PC-3 (cell line): ENCODE results near the gene SH2D3C. TPM values are rescaled to one million over a fixed set of nuclear protein-coding genes. Genes with fewer than 3 reads are reported as not detected.

Source experiments
- ATAC-seq: fragments of 200-7000 bp; cut with Tn5 transposase; 2 replicates; pipeline ENCODE4 v1.9.1; 2020; ENCODE audit warnings: mild to moderate bottlenecking, moderate library complexity
- BruUV-seq: library from RNA; stranded (reverse); fragments of 400-500 nt; replicated peaks from 2 replicates; lab custom pipeline; 2021; lab: Mats Ljungman, UMichigan
- CTCF ChIA-PET: fragments of 300-600 bp; sonication (Branson Sonifier 250); formaldehyde crosslinking; loops from one replicate; lab custom pipeline; 2022; ENCODE audit warnings: antibody characterized with exemption; lab: Charles Lee
- POLR2A ChIA-PET: fragments of 300-600 bp; sonication (Branson Sonifier 250); formaldehyde crosslinking; loops from one replicate; lab custom pipeline; 2022; ENCODE audit warnings: antibody characterized with exemption; ENCODE audit not compliant: unreplicated experiment; lab: Charles Lee
- DNase-seq: peaks from one replicate; pipeline ENCODE4 v3.0.0-alpha.2; 2015
- H2AFZ ChIP-seq: fragments of 300-600 bp; sonication (generic); 2 replicates; pipeline ENCODE4 v1.6.0; 2016; ENCODE audit warnings: antibody characterized with exemption, low read length
- H3F3A ChIP-seq: fragments of 300-600 bp; sonication (generic); one replicate; pipeline ENCODE4 v1.6.0; 2017; ENCODE audit warnings: antibody characterized with exemption, low read length, control low read depth, mild to moderate bottlenecking; ENCODE audit not compliant: unreplicated experiment
- H3K27ac ChIP-seq: fragments of 300-600 bp; sonication (generic); 2 replicates; pipeline ENCODE4 v1.5.1; 2016; ENCODE audit warnings: mild to moderate bottlenecking, low read length
- H3K27me3 ChIP-seq: fragments of 300-600 bp; sonication (generic); 2 replicates; pipeline ENCODE4 v1.6.1; 2016; ENCODE audit warnings: low read length, mixed read lengths
- H3K36me3 ChIP-seq: fragments of 300-600 bp; sonication (generic); 2 replicates; pipeline ENCODE4 v1.6.1; 2016; ENCODE audit warnings: low read depth, mixed run types, low read length, mixed read lengths
- H3K4me1 ChIP-seq: fragments of 300-600 bp; sonication (generic); 2 replicates; pipeline ENCODE4 v1.5.1; 2016; ENCODE audit warnings: low read length; ENCODE audit not compliant: insufficient read depth
- H3K4me2 ChIP-seq: fragments of 300-600 bp; sonication (generic); 2 replicates; pipeline ENCODE4 v1.6.0; 2016; ENCODE audit warnings: low read length
- H3K4me3 ChIP-seq: fragments of 300-600 bp; sonication (generic); 2 replicates; pipeline ENCODE4 v1.5.1; 2016; ENCODE audit warnings: mild to moderate bottlenecking, low read length, mixed read lengths
- H3K79me2 ChIP-seq: fragments of 300-600 bp; sonication (generic); 2 replicates; pipeline ENCODE4 v1.6.1; 2017; ENCODE audit warnings: low read length, mixed read lengths
- H3K9ac ChIP-seq: fragments of 300-600 bp; sonication (generic); 2 replicates; pipeline ENCODE4 v1.6.0; 2016; ENCODE audit warnings: mild to moderate bottlenecking, low read length
- H3K9me2 ChIP-seq: fragments of 300-600 bp; sonication (generic); replicated peaks from 2 replicates; pipeline ENCODE4 v1.6.1; 2016; ENCODE audit warnings: mixed run types, low read length, mixed read lengths
- H3K9me3 ChIP-seq: fragments of 300-600 bp; sonication (generic); 2 replicates; pipeline ENCODE4 v1.6.1; 2016; ENCODE audit warnings: low read length, mixed read lengths
- H4K20me1 ChIP-seq: fragments of 300-600 bp; sonication (generic); 2 replicates; pipeline ENCODE4 v1.6.1; 2016; ENCODE audit warnings: low read length, mixed read lengths
- CTCF ChIP-seq: fragments of 300-600 bp; sonication (generic); conservative IDR thresholded peaks from 2 replicates; pipeline ENCODE4 v1.5.1; 2017; ENCODE audit warnings: antibody characterized with exemption, low read depth, mild to moderate bottlenecking, low read length
- EZH2 ChIP-seq: fragments of 300-600 bp; sonication (generic); IDR thresholded peaks from one replicate; pipeline ENCODE4 v1.6.1; 2017; ENCODE audit warnings: antibody characterized with exemption, mild to moderate bottlenecking, low read length; ENCODE audit not compliant: unreplicated experiment
- EZH2phosphoT487 ChIP-seq: fragments of 300-600 bp; sonication (generic); IDR thresholded peaks from 2 replicates; pipeline ENCODE4 v1.6.1; 2018; ENCODE audit warnings: mild to moderate bottlenecking, antibody characterized with exemption, low read length, borderline replicate concordance
- intact Hi-C: fragments of 100-400 bp; cut with micrococcal nuclease; formaldehyde crosslinking; loops from 2 replicates; pipeline ENCODE4 v1.9.0; 2023
- total RNA-seq: library from RNA; depleted of rRNA; stranded (reverse); fragments of >200 nt; gene quantifications from 2 replicates; pipeline ENCODE4 v1.2.3, GENCODE V29; 2014

SH2D3C gene
- total RNA-seq, 1 experiment from 2014 or later = 0.26 TPM

- no peaks in the 10 kb centered on the region for H3K36me3 ChIP-seq
- no TSS peak for BruUV-seq
- ChIA-PET CTCF (no interaction called here), POLR2A (no interaction called here)
- H2AFZ ChIP-seq = no peak overlapping the region
- H3K4me1 ChIP-seq = peaks cover 4% of the 10 kb centered on the region; the same call in 1 of the 2 replicates
- H3K9me3 ChIP-seq = no peaks in the 10 kb centered on the region
- no peak overlapping the region for H3K4me3 ChIP-seq
- no peaks in the 10 kb centered on the region for H3K79me2 ChIP-seq
- H3K4me2 ChIP-seq = no peak overlapping the region
- H3K9ac ChIP-seq = no peak overlapping the region
- H4K20me1 ChIP-seq = no peaks in the 10 kb centered on the region
- H3F3A ChIP-seq = no peaks in the 10 kb centered on the region
- ATAC-seq (no peak), DNase-seq (no peak)
- no peaks in the 10 kb centered on the region for H3K9me2 ChIP-seq
- H3K27ac ChIP-seq = no peak overlapping the region
- no peaks in the 10 kb centered on the region for H3K27me3 ChIP-seq
- TF ChIP-seq EZH2phosphoT487 = no peak
- TF ChIP-seq EZH2 = no peak
- TF ChIP-seq CTCF = no peak
- intact Hi-C loops = no loop called here
These were observed 4.5 kb downstream of the SH2D3C start for GRCh38 chr9:127773981-127774380.

DNA sequence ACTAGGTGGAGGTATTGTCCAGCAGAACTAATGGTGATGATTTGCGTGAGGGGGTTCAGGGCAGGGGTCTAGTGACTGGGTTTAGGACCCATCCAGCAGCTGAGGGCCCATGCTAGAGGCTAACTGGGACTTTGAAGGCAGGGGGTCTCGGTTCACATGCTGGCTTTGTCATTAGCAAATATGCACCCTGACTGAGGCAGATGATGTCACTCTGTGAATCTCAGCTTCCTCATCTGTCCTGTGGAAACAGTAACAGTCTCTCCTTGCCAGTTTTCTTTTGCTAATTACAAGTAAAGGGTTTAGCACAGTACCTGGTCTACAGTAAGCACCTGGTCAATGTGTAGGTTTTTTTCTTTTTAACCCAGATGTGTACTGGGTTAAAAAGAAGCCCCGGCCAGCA lies 5.2 kb downstream of the SH2D3C start:
- intact Hi-C loops = no loop called here
- no peak overlapping the region for H2AFZ ChIP-seq
- DNase-seq (no peak), ATAC-seq (no peak)
- no peaks in the 10 kb centered on the region for H3K79me2 ChIP-seq
- no TSS peak for BruUV-seq
- no peak overlapping the region for H3K9ac ChIP-seq
- H3F3A ChIP-seq = no peaks in the 10 kb centered on the region
- CTCF ChIA-PET = interaction anchor here (0.7 kb wide), 1 partner anchor 96 kb away, joined by 3 read pairs; no protein-coding TSS in a partner anchor
- H3K4me2 ChIP-seq = no peak overlapping the region
- H3K9me2 ChIP-seq = no peaks in the 10 kb centered on the region
- TF ChIP-seq EZH2 (no peak), EZH2phosphoT487 (no peak), CTCF (no peak)
- H3K9me3 ChIP-seq = no peaks in the 10 kb centered on the region
- peaks cover 4% of the 10 kb centered on the region; the same call in 1 of the 2 replicates for H3K4me1 ChIP-seq
- POLR2A ChIA-PET = no interaction called here
- no peaks in the 10 kb centered on the region for H3K27me3 ChIP-seq
- H4K20me1 ChIP-seq = no peaks in the 10 kb centered on the region
- H3K4me3 ChIP-seq = no peak overlapping the region
- H3K27ac ChIP-seq = no peak overlapping the region
- H3K36me3 ChIP-seq = no peaks in the 10 kb centered on the region

- Histone ChIP-seq H3K9me2 (no peaks in the 10 kb centered on the region), H3F3A (no peaks in the 10 kb centered on the region), H3K9ac (no peak overlapping the region), H3K4me2 (no peak overlapping the region), H4K20me1 (no peaks in the 10 kb centered on the region), H3K36me3 (no peaks in the 10 kb centered on the region), H3K9me3 (no peaks in the 10 kb centered on the region), H3K27ac (no peak overlapping the region), H3K4me3 (no peak overlapping the region), H3K4me1 (peaks cover 4% of the 10 kb centered on the region; the same call in 1 of the 2 replicates), H3K27me3 (no peaks in the 10 kb centered on the region), H2AFZ (no peak overlapping the region), H3K79me2 (no peaks in the 10 kb centered on the region)
- intact Hi-C loops = no loop called here
- ATAC-seq (no peak), DNase-seq (no peak)
- ChIA-PET CTCF (no interaction called here), POLR2A (no interaction called here)
- no peak for TF ChIP-seq CTCF
- no peak for TF ChIP-seq EZH2phosphoT487
- no peak for TF ChIP-seq EZH2
- no TSS peak for BruUV-seq
These were observed 5.9 kb downstream of the SH2D3C start for GRCh38 chr9:127772603-127773002.
